ENCODE data around the gene EOLA1. TPM values are rescaled to one million over a fixed set of nuclear protein-coding genes. Genes with fewer than 3 reads are reported as not detected.
"Not testable (repeated sequence)": the region's sequence is repeated elsewhere in the genome, so short reads cannot be mapped to it uniquely, and the experiment has no call there.

EOLA1 gene
- total RNA-seq (2014; rRNA removed; shearing (Covaris generic)): 11.2 and 12.4 TPM in 2 replicates
- 8.2 and 13.2 TPM in 2 replicates for polyA plus RNA-seq (2015; cell fraction: cytosol; rRNA removed)
- polyA plus RNA-seq (2015; cell fraction: nucleus; rRNA removed): 7.0 and 9.3 TPM in 2 replicates

DNA sequence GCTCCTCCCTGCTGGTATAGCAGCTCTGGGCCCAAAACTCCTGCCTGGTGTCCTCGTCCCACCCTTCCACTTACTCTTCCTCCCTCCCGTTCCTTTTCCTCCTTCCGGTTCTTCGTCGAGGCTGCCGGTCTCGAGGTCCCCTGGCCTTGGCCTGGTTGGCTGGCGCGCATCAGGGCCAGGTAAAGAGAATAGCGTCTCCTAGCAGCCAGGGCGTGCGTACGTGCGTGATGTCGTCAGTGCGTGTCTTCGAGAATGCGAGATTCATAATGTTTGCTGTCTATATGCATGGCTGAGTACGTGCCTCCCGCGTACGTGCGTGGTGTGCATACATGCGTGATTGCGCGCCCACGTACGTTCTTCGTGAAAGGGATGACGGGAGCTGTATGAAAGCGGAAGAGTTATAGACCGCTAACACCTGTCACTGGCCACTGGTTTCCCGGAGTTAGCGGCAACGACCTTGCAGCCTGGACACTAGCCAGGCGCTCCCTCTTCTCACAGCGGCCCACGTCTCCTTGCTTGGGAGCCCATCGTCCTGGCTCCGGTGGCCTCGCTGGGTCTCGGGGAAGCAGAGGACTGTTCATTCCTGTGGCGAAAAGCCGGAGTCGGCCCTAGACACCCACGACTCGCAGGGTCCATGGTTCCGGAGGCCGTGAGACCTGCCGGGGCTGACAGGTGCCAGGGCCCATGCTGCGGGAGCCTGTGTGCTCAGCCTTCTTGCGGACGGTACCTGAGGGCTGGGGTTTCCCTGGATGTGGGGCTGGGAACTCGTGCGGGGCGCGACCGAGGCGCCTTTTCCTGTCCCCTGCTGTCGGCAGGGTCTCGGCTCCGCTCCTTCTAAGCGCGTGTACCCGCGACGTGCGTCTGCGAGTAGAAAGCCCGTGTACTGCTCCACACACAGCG, at the start of gene EOLA1:
EOLA1 (plus strand) TSS at position 392 of the 900 bp plus-strand sequence. CDS start 4,619 bp downstream, outside the sequence.
- peak; percentile 95 for DNase-seq (ENCODE audit: low read depth)

DNA sequence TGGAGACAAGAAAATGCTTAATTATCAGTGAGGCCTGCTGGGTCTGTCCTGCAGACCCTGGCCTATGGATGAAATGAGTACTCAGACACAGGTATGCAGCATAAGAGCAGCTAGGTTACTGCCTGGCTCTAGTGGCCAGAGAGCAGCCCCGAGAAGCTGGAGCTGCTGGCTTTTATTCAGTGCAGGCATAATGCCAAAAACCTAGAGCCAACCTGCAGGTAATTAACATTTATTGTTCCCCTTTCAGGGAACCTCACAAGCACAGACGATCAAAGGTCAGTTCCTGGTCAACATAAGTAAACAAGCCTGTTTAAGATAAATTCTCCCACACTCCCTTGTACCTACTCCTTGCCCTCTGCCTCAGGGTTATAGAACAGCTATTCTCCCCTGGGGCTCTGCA, 49.0 kb upstream of the EOLA1 start:
- no peak for DNase-seq (ENCODE audit: low read depth)

DNA sequence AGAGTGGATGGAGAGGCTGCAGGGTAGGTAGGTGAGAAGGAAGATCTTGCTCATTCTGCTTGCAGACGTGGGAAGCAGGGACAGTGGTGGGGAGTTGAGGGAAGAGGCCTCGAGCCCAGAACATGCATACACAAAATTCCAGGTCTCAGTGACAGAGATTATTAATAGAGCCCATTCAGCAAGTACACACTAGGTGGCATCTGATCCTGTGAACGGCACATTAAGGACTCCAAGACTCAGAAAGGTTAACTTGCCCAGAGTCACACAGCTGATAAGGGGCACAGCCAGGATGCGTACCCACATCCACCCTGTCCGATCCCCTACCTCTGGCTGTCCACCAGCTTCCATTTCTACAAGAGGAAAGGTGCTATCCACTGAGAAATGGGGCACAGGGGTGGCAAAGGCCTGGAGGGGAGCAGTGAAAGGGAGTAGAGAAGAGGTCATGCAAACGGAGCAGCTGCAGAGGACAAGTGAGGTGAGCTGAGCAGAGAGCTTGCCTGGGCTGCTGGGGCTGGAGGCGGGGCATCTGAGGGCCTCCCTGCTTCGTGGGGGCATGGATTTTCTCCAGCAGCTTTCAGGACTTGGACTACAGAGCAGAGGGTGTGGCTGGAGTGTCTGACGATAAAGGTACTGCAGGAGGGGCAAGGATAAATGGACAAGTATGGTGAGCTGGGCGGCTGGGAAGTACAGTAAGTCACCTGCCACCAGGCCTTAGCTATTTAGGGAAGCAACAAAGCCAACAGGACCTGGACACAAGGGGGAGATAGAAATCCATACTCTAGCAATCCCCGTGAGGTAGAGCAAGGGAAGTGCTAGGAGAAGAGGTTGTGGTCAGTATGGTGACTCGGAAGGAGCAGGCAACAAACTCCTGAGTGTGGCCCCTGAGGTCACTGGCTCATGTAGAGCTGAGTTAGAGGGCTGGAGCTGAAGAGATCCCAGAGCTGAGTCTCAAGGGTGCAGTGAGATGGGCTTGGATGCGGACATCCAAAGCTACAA, 46.9 kb upstream of the EOLA1 start:
- DNase-seq (ENCODE audit: low read depth): peak; percentile 57

DNA sequence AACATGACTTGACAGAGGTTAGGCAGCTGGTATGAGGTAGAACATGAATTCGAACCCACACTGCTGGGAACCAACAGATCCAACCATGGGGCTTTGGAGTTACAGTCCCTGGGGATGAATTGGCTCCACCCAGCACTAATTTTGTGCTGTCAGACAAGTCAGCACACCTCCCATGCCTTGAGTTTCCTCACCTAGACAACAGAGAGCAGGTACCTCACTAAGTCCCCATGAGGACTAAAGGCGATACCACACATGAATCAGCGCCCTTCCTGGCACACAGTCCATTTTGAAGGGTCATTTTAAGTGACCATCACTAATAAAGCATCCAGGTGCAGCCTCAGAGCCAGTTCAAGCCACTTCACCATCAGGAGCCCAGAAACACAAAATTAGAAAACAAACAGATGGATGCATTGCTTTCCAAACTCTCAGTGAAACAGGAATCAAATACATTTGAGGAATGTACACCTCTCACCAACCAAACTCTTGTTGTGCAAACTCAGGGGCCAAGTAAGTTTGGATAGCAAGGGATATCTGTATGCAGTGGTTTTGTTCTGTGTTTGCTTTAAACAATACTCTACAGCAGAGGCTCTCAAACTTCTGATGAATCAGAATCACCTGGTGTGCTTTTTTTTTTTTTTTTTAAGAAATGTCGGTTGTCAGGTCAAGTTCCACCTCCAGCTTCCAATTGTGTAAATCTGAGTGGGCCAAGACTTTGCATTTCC, 45.8 kb upstream of the EOLA1 start:
- DNase-seq (ENCODE audit: low read depth): no peak

DNA sequence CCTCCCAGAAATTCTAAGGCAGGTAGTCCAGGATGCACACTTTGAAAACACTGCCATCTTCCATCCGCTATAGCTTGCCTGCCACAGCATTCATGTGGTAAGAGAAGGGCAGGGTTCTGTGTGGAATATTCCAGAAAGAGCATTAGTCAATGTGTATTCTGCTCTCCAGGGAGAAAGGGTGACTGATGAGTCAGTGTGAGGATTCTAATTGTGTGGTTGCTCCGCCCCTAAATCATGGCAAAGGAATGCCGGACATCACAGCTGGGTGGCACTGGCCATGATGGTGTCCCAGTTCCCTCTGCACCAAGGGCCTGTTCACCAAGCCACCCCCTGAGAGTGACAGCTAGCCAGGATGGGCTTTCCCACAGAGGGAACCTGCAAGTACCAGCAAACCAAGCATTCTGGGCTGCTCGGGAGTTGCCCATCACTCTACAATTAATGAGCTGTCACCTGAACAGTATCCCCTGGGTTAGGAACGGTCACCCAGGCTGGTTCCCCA, 45.2 kb upstream of the EOLA1 start:
- DNase-seq (ENCODE audit: low read depth): peak; percentile 90

DNA sequence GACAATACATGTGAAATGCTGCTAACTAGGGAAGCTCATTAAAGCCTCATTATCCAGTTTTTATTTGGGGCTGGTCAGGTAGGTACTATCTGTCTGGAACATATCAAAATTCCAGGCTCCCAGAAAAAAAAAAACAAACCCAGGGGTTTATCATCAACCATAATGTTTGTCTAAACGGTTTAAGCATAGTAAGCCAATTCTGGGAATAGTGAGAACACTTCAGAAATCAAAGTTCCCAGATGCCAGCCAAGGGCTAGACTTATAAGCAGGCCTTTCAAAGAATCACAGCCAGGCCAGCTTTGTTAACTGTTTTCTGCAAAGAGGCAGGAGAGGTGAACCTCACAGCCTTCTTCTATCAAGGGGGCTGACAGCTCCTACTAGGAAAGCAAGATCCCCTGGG, 43.8 kb upstream of the EOLA1 start:
- no peak for DNase-seq (ENCODE audit: low read depth)

DNA sequence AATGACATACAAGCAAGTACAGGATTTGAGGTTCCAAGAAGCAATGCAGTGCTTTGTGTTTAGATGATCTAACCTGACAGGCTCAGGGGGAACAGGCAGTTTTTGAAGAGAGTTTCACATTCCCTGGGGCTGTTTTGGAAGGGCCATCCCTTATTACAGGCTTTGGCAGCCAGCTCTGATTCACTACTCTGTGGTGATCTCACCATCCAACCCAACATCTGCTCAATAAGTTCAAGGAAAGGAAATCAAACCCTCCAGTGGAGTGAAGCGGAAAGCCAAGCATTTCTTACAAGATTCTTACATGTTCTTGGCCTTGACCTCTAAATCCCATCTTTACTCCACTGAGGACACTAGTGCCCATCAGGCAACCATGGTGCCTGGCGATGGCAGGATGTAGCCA, 43.2 kb upstream of the EOLA1 start:
- DNase-seq (ENCODE audit: low read depth): peak; percentile 66

DNA sequence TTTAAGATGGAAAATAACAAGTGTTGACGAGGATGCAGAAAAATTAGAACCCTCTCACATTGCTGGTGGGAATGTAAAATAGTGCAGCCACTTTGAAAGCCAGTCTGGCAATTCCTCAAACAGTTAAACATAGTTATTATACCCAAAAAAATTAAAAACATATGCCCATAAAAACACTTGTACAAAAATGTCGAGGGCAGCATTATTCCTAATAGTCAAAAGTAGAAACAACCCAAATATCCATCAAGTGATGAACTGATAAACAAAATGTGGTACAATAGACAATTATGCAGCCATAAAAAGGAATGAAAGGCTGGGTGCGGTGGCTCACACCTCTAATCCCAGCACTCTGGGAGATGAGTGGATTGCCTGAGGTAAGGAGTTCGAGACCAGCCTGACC, 42.0 kb upstream of the EOLA1 start:
- DNase-seq (ENCODE audit: low read depth): no peak

DNA sequence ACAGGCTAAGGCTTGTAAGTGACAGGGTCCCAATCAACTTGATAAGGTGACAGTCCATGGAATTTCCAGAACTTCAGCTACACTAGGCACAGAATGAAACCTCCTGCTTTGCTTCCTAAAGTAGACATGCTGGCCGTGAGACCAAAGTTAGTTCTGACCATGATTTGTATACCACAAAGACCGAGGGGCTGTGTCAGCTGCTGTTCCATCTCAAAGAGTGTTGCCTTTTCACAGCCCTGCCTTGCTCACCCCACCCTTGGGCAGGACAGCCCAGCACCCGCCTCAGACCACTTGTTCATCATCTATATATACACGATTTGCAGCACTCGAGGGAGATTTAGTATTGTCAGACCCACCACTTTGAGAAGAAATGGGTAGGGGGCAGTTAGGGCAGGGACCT, 41.0 kb upstream of the EOLA1 start:
- no peak for DNase-seq (ENCODE audit: low read depth)

DNA sequence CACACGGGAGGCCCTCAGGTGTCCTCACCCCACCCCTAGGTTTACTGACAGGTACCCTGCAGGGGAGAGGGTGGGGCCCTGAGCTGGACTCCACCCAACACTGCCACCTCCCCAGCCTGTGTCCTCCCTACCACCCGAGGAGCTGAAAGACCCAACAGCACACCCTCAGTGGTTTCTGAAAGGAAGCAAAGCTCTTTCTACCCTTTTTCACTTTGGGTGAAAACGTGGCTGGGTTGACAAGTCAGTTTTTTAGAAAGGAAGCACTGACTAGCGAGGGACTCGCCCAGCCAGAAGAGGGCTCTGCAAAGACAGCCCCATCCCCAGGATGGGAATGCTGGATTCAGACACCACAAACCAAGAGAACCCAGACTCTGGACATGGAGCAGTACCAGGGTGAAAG, 37.9 kb upstream of the EOLA1 start:
- DNase-seq (ENCODE audit: low read depth): not testable (repeated sequence)

DNA sequence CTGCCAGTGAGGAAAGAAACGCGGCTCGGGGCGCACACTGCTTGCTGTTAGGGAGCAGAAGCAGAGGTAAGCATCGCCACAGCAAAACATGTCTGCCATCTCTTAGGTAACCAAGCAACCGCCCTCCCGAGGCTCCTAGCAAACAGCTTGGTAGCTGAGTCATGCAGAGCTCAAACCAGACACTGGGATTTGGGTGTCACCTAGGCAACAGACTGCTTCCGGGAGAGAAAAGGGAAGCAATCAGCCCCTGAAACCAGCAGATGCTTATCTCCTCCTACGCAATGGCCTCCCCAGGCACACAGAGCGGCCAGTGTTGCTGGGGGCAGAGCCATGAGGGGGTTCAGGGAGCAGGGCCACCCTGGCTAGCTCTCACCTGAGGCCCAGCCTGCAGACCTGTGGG, 37.4 kb upstream of the EOLA1 start:
- DNase-seq (ENCODE audit: low read depth): peak; percentile 77

DNA sequence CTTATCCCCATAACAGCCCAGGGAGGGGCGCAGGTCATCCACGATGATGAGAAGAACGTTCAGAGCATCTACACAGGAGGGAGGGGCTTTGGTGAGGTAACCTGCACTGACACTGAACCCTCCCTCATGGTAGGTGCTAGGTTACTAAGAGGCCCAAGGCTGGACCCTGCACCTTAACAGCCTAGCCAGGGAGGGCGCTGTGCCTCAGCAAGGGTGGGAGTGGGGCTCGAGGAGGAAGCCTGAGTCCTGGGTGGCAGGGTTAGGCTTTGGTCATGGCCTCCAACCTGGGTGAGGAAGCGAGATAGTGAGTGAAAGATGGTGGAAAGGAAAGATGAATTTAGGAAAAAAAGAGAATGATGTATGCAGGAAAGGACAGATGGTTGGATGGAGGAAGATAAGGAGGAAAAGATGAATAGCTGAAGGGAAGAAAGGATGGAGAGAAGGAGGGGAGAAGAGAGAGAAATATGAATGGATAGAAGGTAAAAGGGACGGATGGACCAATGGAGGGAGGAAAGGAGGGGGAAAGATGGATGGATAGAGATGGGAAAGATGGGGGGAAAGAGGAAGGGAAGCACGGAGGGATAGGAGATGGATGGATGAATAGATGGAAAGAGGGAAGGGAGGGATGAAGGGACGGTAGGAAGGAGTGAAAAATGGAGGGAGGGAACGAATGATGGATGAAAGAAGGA, 36.4 kb upstream of the EOLA1 start:
- DNase-seq (ENCODE audit: low read depth): peak; percentile 40

DNA sequence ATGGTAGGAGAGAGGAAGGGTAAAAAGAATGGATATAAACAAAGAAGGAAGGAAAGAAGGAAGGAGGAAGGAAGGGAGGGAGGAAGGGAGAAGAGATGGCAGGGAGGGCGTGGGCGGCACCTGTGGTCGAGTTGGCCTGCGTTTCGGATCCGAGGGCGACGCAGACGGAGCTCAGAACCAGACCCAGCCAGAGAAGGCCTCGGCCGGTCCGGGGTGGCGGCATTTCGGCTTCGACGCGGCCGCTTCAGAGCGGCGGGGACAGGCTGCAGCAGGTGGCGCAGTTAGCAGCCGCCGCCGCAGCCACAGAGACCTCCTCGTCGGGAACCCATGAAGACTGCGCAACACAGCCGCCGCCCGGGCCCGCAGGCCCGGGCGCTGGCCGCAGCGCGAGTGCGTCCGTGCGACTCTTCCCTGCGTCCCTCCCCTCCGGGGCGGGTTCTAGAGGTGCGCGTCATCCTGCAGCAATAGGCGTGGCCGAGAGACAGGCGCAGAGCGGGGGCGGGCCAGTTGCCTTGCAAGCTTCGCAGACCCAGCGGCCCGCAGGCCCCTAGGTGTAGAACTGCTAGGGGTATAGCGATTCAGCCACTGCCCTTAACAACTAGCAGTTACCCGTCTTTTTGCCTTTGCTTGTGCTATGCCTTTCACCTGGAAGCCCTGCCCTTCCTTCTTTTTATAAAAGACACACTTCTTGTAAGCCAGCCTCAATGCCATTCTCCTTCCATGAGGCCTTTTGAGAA, 35.7 kb upstream of the EOLA1 start, which contains the start of gene IDS:
IDS (minus strand) TSS at position 392 of the 737 bp plus-strand sequence; CDS start at position 223, 169 bp downstream.
- DNase-seq (ENCODE audit: low read depth): peak; percentile 83

DNA sequence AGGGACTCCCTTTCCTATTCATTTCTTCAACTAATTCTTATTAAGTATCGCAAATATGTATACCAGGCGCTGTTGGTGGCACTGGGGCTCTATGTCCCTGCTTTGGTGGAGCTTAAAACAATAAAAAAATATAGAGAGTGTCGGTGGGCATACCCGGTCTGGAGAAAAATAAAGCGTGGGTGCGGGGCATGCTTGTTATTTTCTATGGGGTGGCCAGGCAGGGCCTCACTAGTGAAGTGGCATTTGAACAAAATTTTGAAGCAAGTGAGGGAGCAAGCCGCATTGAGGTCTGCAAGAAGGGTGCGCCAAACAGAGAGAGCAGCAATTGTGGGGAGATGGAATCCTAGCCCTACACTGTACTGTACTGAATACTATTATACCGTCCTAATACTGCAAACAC, 35.1 kb upstream of the EOLA1 start:
- DNase-seq (ENCODE audit: low read depth): no peak

DNA sequence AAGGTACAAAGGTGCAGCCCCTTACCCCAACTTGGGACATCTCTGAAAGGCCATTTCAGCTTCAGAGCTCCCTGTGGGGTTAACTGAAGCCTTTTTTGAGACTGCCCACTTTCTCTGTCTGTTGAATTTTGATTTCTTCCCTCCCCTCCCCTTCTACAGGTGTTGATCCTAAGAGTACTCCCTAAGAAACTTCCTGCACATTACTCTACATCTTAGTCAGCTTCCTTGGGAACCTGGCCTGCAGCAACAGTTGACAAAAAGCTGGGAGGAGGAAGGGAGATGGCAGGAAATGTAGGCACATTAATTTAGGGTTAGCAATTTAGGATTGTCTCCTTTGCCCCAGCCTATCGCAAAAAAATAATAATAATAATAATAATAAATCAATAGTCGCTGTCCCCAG, 34.5 kb upstream of the EOLA1 start:
- DNase-seq (ENCODE audit: low read depth): peak; percentile 54

DNA sequence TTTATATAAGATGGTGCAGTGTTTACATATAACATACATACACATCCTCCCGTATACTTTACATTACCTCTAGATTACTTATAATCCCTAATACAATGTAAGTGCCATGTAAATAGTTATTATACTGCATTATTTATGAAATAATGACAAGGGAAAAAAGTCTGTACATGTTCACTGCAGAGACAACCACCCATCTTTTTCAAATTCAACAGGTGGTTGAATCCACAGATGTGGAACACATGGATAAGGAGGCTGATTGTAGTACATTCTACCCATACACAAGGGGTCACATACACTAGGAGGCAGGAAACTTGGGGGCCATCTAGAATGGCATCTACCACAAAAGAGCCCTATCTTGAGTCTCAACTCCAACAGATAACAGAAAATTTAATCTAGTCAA, 32.3 kb upstream of the EOLA1 start:
- no peak for DNase-seq (ENCODE audit: low read depth)

DNA sequence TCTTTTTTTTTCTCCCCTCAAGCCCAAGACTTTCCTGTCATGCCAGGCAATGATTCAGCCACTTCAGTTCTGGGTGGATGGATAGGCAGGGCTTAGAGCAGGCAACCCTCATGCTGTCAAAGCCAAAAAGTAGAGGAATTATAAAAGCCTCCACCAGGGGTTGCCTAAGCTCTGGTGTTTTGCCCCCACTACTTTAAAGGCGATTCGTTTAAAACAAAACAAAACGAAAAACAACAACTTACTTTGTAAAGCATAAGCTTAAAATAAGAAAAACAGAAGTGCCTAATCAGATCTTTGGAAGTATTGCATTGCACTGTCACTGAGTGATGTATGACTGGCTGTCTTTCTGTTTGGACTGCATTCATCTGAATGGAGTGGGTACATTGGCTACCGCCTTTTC, 30.4 kb upstream of the EOLA1 start:
- peak; percentile 64 for DNase-seq (ENCODE audit: low read depth)

DNA sequence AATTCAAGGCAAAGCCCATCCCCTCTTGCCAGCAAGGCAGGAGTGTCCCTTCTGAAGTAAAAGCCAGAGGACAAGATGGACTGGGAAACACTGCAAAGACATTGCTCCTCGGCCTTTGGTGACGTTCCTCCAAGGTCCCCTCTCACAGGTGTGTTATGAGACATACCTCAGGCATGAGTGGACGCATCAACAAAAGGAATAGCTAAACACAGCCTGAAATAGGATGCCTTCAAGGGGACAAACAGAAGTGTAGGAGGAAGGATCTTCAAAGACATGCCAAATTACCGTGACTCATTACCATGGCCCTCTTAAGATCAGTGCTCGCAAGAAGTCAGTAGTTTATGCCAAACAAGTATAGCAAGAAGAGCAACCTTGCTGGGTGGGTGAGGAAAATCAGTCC, 29.7 kb upstream of the EOLA1 start:
- no peak for DNase-seq (ENCODE audit: low read depth)

DNA sequence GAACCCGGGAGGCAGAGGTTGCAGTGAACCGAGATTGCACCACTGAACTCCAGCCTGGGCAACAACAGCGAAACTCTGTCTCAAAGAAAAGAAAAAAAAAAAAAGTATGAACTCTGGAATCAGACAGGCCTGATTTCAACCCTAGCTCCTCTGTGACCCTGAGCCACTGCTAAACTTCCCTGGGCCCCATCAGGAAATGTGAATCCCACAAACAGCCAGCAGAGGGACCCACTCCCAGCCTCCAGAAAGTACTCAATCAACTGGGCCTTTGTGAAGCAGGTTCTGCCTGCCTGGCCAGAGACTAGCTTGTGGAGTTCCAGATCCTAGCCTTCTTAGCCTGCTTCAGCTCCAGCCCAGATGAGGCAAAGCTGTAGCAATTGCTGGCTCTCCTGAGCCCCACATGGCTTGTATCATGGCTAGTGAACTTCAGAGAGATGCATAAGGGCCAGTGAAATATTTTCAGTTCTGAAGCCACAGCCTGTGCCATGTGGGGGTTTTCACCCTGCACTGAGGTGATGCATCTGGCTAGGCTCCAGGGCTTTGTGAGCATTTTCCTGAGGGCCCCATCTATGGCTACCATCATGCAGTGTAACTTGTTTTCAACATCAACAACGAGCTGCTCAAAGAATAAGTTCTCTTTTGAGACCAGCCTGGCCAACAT, 28.5 kb upstream of the EOLA1 start:
- peak; percentile 65 for DNase-seq (ENCODE audit: low read depth)
